Gastrocnemius medialis (tissue), 4 donors: ENCODE data around the gene SMAD9. TPM values are rescaled to one million over a fixed set of nuclear protein-coding genes. Genes with fewer than 3 reads are reported as not detected.
A peak's percentile ranks its signal among the peaks of the same experiment; 100 is the strongest.

Source experiments
- ATAC-seq, 2 donors: fragments of 150-250 bp; one replicate each; pipeline ENCODE4 v1.9.1; 2016
- DNase-seq, 2 donors: peaks; one replicate each; pipeline ENCODE4 v3.0.0-alpha.2; 2019
- H3K27ac ChIP-seq, 4 donors: fragments of 200-600 bp; sonication (generic); 1 replicate in 1 of 4; 2 replicates in 3 of 4; pipeline ENCODE4 v1.5.1; 2016 to 2018; ENCODE audit warnings: mild to moderate bottlenecking in 2 of 4, moderate library complexity in 1 of 4
- H3K27me3 ChIP-seq, 3 donors: fragments of 200-600 bp; sonication (generic) in 2 of 3; 1 replicate in 1 of 3; 2 replicates in 2 of 3; pipeline versions ENCODE4 v1.5.1 to v1.6.0; 2016 to 2019; ENCODE audit warnings: mild to moderate bottlenecking in 1 of 3, moderate library complexity in 1 of 3
- H3K36me3 ChIP-seq, 2 donors: fragments of 200-600 bp; sonication (generic) in 1 of 2; one replicate each; pipeline ENCODE4 v1.5.1; 2017 to 2018
- H3K4me1 ChIP-seq, 2 donors: fragments of 200-600 bp; sonication (generic) in 1 of 2; one replicate each; pipeline ENCODE4 v1.5.1; 2016 to 2017; ENCODE audit warnings: mild to moderate bottlenecking in 2 of 2
- H3K4me3 ChIP-seq, 4 donors: fragments of 200-600 bp; sonication (generic) in 3 of 4; 1 replicate in 1 of 4; 2 replicates in 3 of 4; pipeline ENCODE4 v1.5.1; 2016 to 2019; ENCODE audit warnings: mild to moderate bottlenecking in 2 of 4
- H3K9me3 ChIP-seq, 3 donors: fragments of 200-600 bp; sonication (generic) in 2 of 3; 1 replicate in 1 of 3; 2 replicates in 2 of 3; pipeline ENCODE4 v1.5.1; 2016 to 2019
- CTCF ChIP-seq, 5 experiments: fragments of 450-650 bp in 3 of 5; fragments of 200-600 bp in 2 of 5; sonication (generic) in 2 of 5; IDR thresholded peaks in 4 of 5; conservative IDR thresholded peaks in 1 of 5; 1 replicate in 4 of 5; 2 replicates in 1 of 5; pipeline ENCODE4 v1.5.1; 2016 to 2019; ENCODE audit warnings: antibody characterized with exemption in 5 of 5, mild to moderate bottlenecking in 3 of 5, moderate library complexity in 3 of 5
- POLR2A ChIP-seq, 2 donors: fragments of 450-650 bp; IDR thresholded peaks; one replicate each; pipeline ENCODE4 v1.6.1; 2017; ENCODE audit warnings: antibody characterized with exemption in 2 of 2, mild to moderate bottlenecking in 2 of 2, moderate library complexity in 2 of 2
- in situ Hi-C, 4 donors: fragments of 200-750 bp; cut with MboI; loops; one replicate each; pipeline versions ENCODE4 v1.15.0 to v1.8.0; 2017; ENCODE audit warnings: low sequenced_read_pairs in 4 of 4
- intact Hi-C: fragments of 100-400 bp; cut with DNase I; formaldehyde crosslinking; loops from one replicate; pipeline ENCODE4 v1.15.1; 2023; ENCODE audit warnings: low total_unique reads
- total RNA-seq, 4 donors: library from RNA; depleted of rRNA; stranded (reverse); fragments of >200 nt; gene quantifications; one replicate each; pipeline versions ENCODE4 v1.1.0 to v1.2.3, GENCODE V29; 2016

Gene SMAD9
- 10 to 100 TPM in 1 of 4 donors, 1 to 10 TPM in 3; 2.2 to 14.9 (median 6.5) TPM for total RNA-seq

- H3K27ac ChIP-seq: peak within 1 kb of the TSS; percentile 64 to 86 (median 71)
- H3K36me3 ChIP-seq: no peaks in the 10 kb centered on the region
- intact Hi-C loops (loop anchor here (2.0 kb wide), 4 partner anchors 37 to 101 kb away; partner anchors contain the start of genes ALG5 and RFXAP), in situ Hi-C loops (no loop called here)
- H3K4me1 ChIP-seq: peaks cover 8 to 21% of the 10 kb centered on the region in 2 donors
- DNase-seq (peak; percentile 11 to 76), ATAC-seq (peak; percentile 74 to 83)
- TF ChIP-seq POLR2A (IDR thresholded peaks at IDR 0.05): peak in 1 of 2 donors; percentile 39
- no peak for TF ChIP-seq CTCF (IDR thresholded peaks at IDR 0.05 in 4 of 5, conservative IDR thresholded peaks at IDR 0.05 in 1 of 5)
- no peaks in the 10 kb centered on the region for H3K9me3 ChIP-seq
- H3K27me3 ChIP-seq: no peaks in the 10 kb centered on the region
- peak within 1 kb of the TSS; percentile 69 to 79 (median 72) for H3K4me3 ChIP-seq
These were observed at the start of gene SMAD9 for GRCh38 chr13:36919833-36920615. Gene SMAD9 (minus strand): TSS chr13:36920238. CDS start chr13:36879689, 40,549 bp downstream.

GRCh38 chr13:36966404-36966803, 46.4 kb upstream of the SMAD9 start:
- ATAC-seq: no peak
- DNase-seq: no peak
- TF ChIP-seq CTCF (IDR thresholded peaks at IDR 0.05 in 4 of 5, conservative IDR thresholded peaks at IDR 0.05 in 1 of 5) (no peak), POLR2A (IDR thresholded peaks at IDR 0.05) (no peak)
- no peak overlapping the region for H3K27ac ChIP-seq
- H3K9me3 ChIP-seq: no peaks in the 10 kb centered on the region
- in situ Hi-C loops: no loop called here
- H3K27me3 ChIP-seq: no peaks in the 10 kb centered on the region
- intact Hi-C loops: no loop called here
- H3K4me1 ChIP-seq: no peaks in the 10 kb centered on the region
- H3K36me3 ChIP-seq: peaks cover 2 to 70% of the 10 kb centered on the region in 2 donors
- no peak overlapping the region for H3K4me3 ChIP-seq

- in situ Hi-C loops (no loop called here), intact Hi-C loops (no loop called here)
- H3K4me3 ChIP-seq: no peak overlapping the region
- no peaks in the 10 kb centered on the region for H3K27me3 ChIP-seq
- DNase-seq (no peak), ATAC-seq (no peak)
- no peaks in the 10 kb centered on the region for H3K9me3 ChIP-seq
- no peaks in the 10 kb centered on the region for H3K4me1 ChIP-seq
- H3K36me3 ChIP-seq: peaks cover 2 to 70% of the 10 kb centered on the region in 2 donors
- TF ChIP-seq CTCF (IDR thresholded peaks at IDR 0.05 in 4 of 5, conservative IDR thresholded peaks at IDR 0.05 in 1 of 5) (no peak), POLR2A (IDR thresholded peaks at IDR 0.05) (no peak)
- no peak overlapping the region for H3K27ac ChIP-seq
These were observed 45.7 kb upstream of the SMAD9 start for GRCh38 chr13:36965767-36966166.

GRCh38 chr13:36959456-36960116, 39.5 kb upstream of the SMAD9 start:
- Histone ChIP-seq H3K4me3 (no peak overlapping the region), H3K36me3 (peaks cover 2 to 46% of the 10 kb centered on the region in 2 donors), H3K27ac (no peak overlapping the region), H3K4me1 (no peaks in the 10 kb centered on the region), H3K9me3 (no peaks in the 10 kb centered on the region), H3K27me3 (no peaks in the 10 kb centered on the region)
- intact Hi-C loops: no loop called here
- in situ Hi-C loops: no loop called here
- ATAC-seq: no peak
- TF ChIP-seq POLR2A (IDR thresholded peaks at IDR 0.05) (no peak), CTCF (IDR thresholded peaks at IDR 0.05 in 4 of 5, conservative IDR thresholded peaks at IDR 0.05 in 1 of 5) (no peak)
- DNase-seq: no peak
